Cerebellar nuclear complex (tissue), 1 donor: ENCODE data around the gene MCCD1.
A peak's percentile ranks its signal among the peaks of the same experiment; 100 is the strongest.
"Not testable (repeated sequence)": the region's sequence is repeated elsewhere in the genome, so short reads cannot be mapped to it uniquely, and the experiment has no call there.

ENCODE experiments used
- DNase-seq, 2 experiments: peaks; one replicate each; lab custom pipeline; 2025; lab: John Stamatoyannopoulos, UW

The MCCD1 gene

GRCh38 chr6:31543639-31544038 is 14.9 kb downstream of the MCCD1 start:
- DNase-seq: no peak

GRCh38 chr6:31544676-31545075 is 15.9 kb downstream of the MCCD1 start:
- no peak for DNase-seq

GRCh38 chr6:31545291-31545690 is 16.5 kb downstream of the MCCD1 start:
- DNase-seq: no peak

GRCh38 chr6:31546339-31546957 is 17.7 kb downstream of the MCCD1 start, which contains the start of gene ATP6V1G2:
Gene ATP6V1G2 (minus strand): TSS chr6:31546608. CDS start chr6:31546559, 49 bp downstream.
- DNase-seq: peak; percentile 90 to 97

- peak; percentile 72 to 97 for DNase-seq
Observed at GRCh38 chr6:31546958-31547726, 18.4 kb downstream of the MCCD1 start, which contains the start of gene NFKBIL1. Gene NFKBIL1 (plus strand): TSS chr6:31547608. CDS start chr6:31547695, 87 bp downstream.

- no peak for DNase-seq
Observed at GRCh38 chr6:31547727-31548543, 19.2 kb downstream of the MCCD1 start.

- DNase-seq: no peak
Observed at GRCh38 chr6:31548544-31548873, 19.7 kb downstream of the MCCD1 start.

GRCh38 chr6:31551371-31551770 is 22.6 kb downstream of the MCCD1 start:
- DNase-seq: not testable (repeated sequence)

GRCh38 chr6:31556307-31556706 is 27.5 kb downstream of the MCCD1 start:
- no peak for DNase-seq

- no peak for DNase-seq
Observed at GRCh38 chr6:31557443-31558317, 28.9 kb downstream of the MCCD1 start.

GRCh38 chr6:31558318-31558625 is 29.5 kb downstream of the MCCD1 start:
- no peak for DNase-seq

GRCh38 chr6:31558631-31559500 is 30.1 kb downstream of the MCCD1 start:
- no peak for DNase-seq

- DNase-seq: no peak
Observed at GRCh38 chr6:31559606-31559957, 30.8 kb downstream of the MCCD1 start.

GRCh38 chr6:31559958-31560696 is 31.4 kb downstream of the MCCD1 start:
- no peak for DNase-seq

- no peak for DNase-seq
Observed at GRCh38 chr6:31560697-31561058, 31.9 kb downstream of the MCCD1 start.

- no peak for DNase-seq
Observed at GRCh38 chr6:31567531-31568370, 39.0 kb downstream of the MCCD1 start.

GRCh38 chr6:31568537-31568961 is 39.8 kb downstream of the MCCD1 start:
- no peak for DNase-seq

GRCh38 chr6:31569861-31570536 is 41.2 kb downstream of the MCCD1 start:
- no peak for DNase-seq
